WTC11 (cell line): Measurements from ENCODE around the gene TRDMT1. TPM values are rescaled to one million over a fixed set of nuclear protein-coding genes. Genes with fewer than 3 reads are reported as not detected.

Experiments used
- ATAC-seq: fragments of 200-7000 bp; cut with Tn5 transposase; 2 replicates; pipeline ENCODE4 v1.10.0; 2021; ENCODE audit warnings: mild to moderate bottlenecking, moderate library complexity
- CTCF ChIA-PET: fragments of 300-600 bp; sonication (Branson Sonifier 250); formaldehyde crosslinking; loops from one replicate; lab custom pipeline; 2021; ENCODE audit warnings: antibody characterized with exemption; lab: Charles Lee
- POLR2A ChIA-PET: fragments of 350-600 bp; sonication (Branson Sonifier 250); formaldehyde crosslinking; loops from one replicate; lab custom pipeline; 2021; ENCODE audit warnings: antibody characterized with exemption; lab: Charles Lee
- DNase-seq: peaks from one replicate; pipeline ENCODE4 v3.0.0; 2021; ENCODE audit warnings: low spot score
- H3K27ac Mint-ChIP-seq: 2 replicates; pipeline ENCODE4 v1.8.0; 2021; ENCODE audit warnings: mixed read lengths
- H3K27me3 Mint-ChIP-seq: 2 replicates; pipeline ENCODE4 v1.8.0; 2021; ENCODE audit warnings: low read depth, mild to moderate bottlenecking, moderate library complexity, mixed read lengths
- H3K36me3 Mint-ChIP-seq: 2 replicates; pipeline ENCODE4 v1.8.0; 2021; ENCODE audit warnings: mixed read lengths
- H3K4me1 Mint-ChIP-seq: 2 replicates; pipeline ENCODE4 v1.8.0; 2022; ENCODE audit warnings: mixed read lengths
- H3K4me3 Mint-ChIP-seq: 2 replicates; pipeline ENCODE4 v1.8.0; 2021; ENCODE audit warnings: mild to moderate bottlenecking, moderate library complexity, mixed read lengths
- H3K9me3 Mint-ChIP-seq: 2 replicates; pipeline ENCODE4 v1.8.0; 2021; ENCODE audit warnings: mixed read lengths
- AFF4 ChIP-seq: sonication (generic); formaldehyde crosslinking; IDR thresholded peaks from 2 replicates; pipeline ENCODE4 v1.8.1; 2023; ENCODE audit warnings: mild to moderate bottlenecking, missing genetic modification reagents, borderline replicate concordance
- ATF1 ChIP-seq: sonication (generic); formaldehyde crosslinking; IDR thresholded peaks from 2 replicates; pipeline ENCODE4 v1.8.1; 2023; ENCODE audit warnings: mild to moderate bottlenecking, moderate library complexity, missing genetic modification reagents
- CBFB ChIP-seq: sonication (generic); formaldehyde crosslinking; IDR thresholded peaks from 2 replicates; pipeline ENCODE4 v1.8.1; 2022; ENCODE audit warnings: mild to moderate bottlenecking, low read depth, missing genetic modification reagents
- CDX4 ChIP-seq: fragments of 250-450 bp; sonication (Bioruptor Pico); IDR thresholded peaks from 2 replicates; pipeline ENCODE4 v1.9.0; 2021; ENCODE audit warnings: moderate library complexity, mild to moderate bottlenecking, inconsistent platforms, borderline replicate concordance
- EMX1 ChIP-seq: fragments of 250-450 bp; sonication (Bioruptor Pico); IDR thresholded peaks from 2 replicates; pipeline ENCODE4 v1.8.0; 2021; ENCODE audit warnings: mild to moderate bottlenecking
- FOXK1 ChIP-seq: sonication (generic); formaldehyde crosslinking; IDR thresholded peaks from 2 replicates; pipeline ENCODE4 v1.8.0; 2022; ENCODE audit warnings: mild to moderate bottlenecking, moderate library complexity, missing genetic modification reagents
- GRHL2 ChIP-seq: fragments of 250-450 bp; sonication (Bioruptor Pico); IDR thresholded peaks from 2 replicates; pipeline ENCODE4 v1.8.0; 2022; ENCODE audit warnings: mild to moderate bottlenecking, moderate library complexity; ENCODE audit not compliant: insufficient replicate concordance, severe bottlenecking
- GTF2I ChIP-seq: fragments of 250-450 bp; sonication (Bioruptor Pico); conservative IDR thresholded peaks from 2 replicates; pipeline ENCODE4 v1.4.0; 2021; ENCODE audit warnings: mild to moderate bottlenecking
- JUN ChIP-seq: sonication (generic); formaldehyde crosslinking; IDR thresholded peaks from 2 replicates; pipeline ENCODE4 v1.8.0; 2023; ENCODE audit warnings: mild to moderate bottlenecking, missing genetic modification reagents
- MYBL2 ChIP-seq: sonication (generic); formaldehyde crosslinking; IDR thresholded peaks from 2 replicates; pipeline ENCODE4 v1.8.1; 2023; ENCODE audit warnings: mild to moderate bottlenecking, moderate library complexity, missing genetic modification reagents
- NFYB ChIP-seq: sonication (generic); formaldehyde crosslinking; conservative IDR thresholded peaks from 2 replicates; pipeline ENCODE4 v1.8.0; 2022; ENCODE audit warnings: low read depth, missing genetic modification reagents
- SOX15 ChIP-seq: fragments of 250-450 bp; sonication (Bioruptor Pico); IDR thresholded peaks from 2 replicates; pipeline ENCODE4 v1.9.0; 2021; ENCODE audit warnings: mild to moderate bottlenecking
- SP1 ChIP-seq: sonication (generic); formaldehyde crosslinking; conservative IDR thresholded peaks from 2 replicates; pipeline ENCODE4 v1.8.1; 2022; ENCODE audit warnings: missing genetic modification reagents
- TP53 ChIP-seq: sonication (generic); formaldehyde crosslinking; IDR thresholded peaks from 2 replicates; pipeline ENCODE4 v1.8.1; 2023; ENCODE audit warnings: mild to moderate bottlenecking, missing genetic modification reagents
- USF1 ChIP-seq: sonication (generic); formaldehyde crosslinking; IDR thresholded peaks from 2 replicates; pipeline ENCODE4 v1.8.0; 2022; ENCODE audit warnings: mild to moderate bottlenecking, missing genetic modification reagents
- ZNF317 ChIP-seq: sonication (generic); formaldehyde crosslinking; IDR thresholded peaks from 2 replicates; pipeline ENCODE4 v1.8.1; 2023; ENCODE audit warnings: low read depth, mild to moderate bottlenecking, moderate library complexity, missing genetic modification reagents, borderline replicate concordance
- total RNA-seq: library from RNA; stranded (reverse); gene quantifications from 3 replicates; pipeline ENCODE4 v1.2.3, GENCODE V29; 2021
- TF ChIP-seq, protein P1 (sequence below): sonication (generic); formaldehyde crosslinking; IDR thresholded peaks from 2 replicates; pipeline ENCODE4 v1.8.1; 2023; ENCODE audit warnings: mild to moderate bottlenecking, missing genetic modification reagents, moderate library complexity
- TF ChIP-seq, protein P2 (sequence below): sonication (generic); formaldehyde crosslinking; IDR thresholded peaks from 2 replicates; pipeline ENCODE4 v1.8.1; 2022; ENCODE audit warnings: mild to moderate bottlenecking, missing genetic modification reagents, moderate library complexity, borderline replicate concordance
- TF ChIP-seq, protein P3 (sequence below): sonication (generic); formaldehyde crosslinking; conservative IDR thresholded peaks from 2 replicates; pipeline ENCODE4 v1.8.1; 2023; ENCODE audit warnings: mild to moderate bottlenecking, low read depth, missing genetic modification reagents, moderate library complexity
- TF ChIP-seq, protein P4 (sequence below): sonication (generic); formaldehyde crosslinking; IDR thresholded peaks from 2 replicates; pipeline ENCODE4 v1.8.0; 2022; ENCODE audit warnings: mild to moderate bottlenecking, missing genetic modification reagents
- TF ChIP-seq, protein P5 (sequence below): sonication (generic); formaldehyde crosslinking; IDR thresholded peaks from 2 replicates; pipeline ENCODE4 v1.8.1; 2023; ENCODE audit warnings: mild to moderate bottlenecking, moderate library complexity, missing genetic modification reagents

Gene TRDMT1
- total RNA-seq, 1 experiment from 2014 or later: 11.7 TPM

DNA sequence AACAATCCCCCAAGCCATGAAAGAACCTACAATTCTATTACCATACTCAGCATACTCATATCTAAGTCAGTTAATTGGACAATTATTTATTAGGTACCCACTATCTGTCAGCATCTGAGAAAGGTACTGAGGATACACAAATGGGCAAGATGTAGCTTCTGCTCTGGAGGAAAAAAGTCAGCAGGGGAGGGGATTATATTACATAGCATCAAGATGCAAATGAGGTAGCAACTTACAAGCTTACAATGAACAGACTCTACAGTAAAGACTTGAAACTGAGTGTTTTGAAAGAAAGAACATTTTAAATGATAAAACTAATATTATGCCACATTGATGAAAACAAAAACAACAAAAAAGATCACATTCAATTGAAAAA is 61.1 kb downstream of the TRDMT1 start (continued):
- TF ChIP-seq AFF4 (CRISPR knock-in tag): no peak
- TF ChIP-seq, protein P1, sequence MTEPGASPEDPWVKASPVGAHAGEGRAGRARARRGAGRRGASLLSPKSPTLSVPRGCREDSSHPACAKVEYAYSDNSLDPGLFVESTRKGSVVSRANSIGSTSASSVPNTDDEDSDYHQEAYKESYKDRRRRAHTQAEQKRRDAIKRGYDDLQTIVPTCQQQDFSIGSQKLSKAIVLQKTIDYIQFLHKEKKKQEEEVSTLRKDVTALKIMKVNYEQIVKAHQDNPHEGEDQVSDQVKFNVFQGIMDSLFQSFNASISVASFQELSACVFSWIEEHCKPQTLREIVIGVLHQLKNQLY: no peak
- TF ChIP-seq, protein P2, sequence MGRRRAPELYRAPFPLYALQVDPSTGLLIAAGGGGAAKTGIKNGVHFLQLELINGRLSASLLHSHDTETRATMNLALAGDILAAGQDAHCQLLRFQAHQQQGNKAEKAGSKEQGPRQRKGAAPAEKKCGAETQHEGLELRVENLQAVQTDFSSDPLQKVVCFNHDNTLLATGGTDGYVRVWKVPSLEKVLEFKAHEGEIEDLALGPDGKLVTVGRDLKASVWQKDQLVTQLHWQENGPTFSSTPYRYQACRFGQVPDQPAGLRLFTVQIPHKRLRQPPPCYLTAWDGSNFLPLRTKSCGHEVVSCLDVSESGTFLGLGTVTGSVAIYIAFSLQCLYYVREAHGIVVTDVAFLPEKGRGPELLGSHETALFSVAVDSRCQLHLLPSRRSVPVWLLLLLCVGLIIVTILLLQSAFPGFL (CRISPR knock-in tag): no peak
- no peak for TF ChIP-seq ZNF317 (CRISPR knock-in tag)
- TF ChIP-seq TP53 (CRISPR knock-in tag): no peak
- TF ChIP-seq MYBL2: no peak
- no peak for TF ChIP-seq CBFB
- TF ChIP-seq EMX1 (CRISPR knock-in tag): no peak
- TF ChIP-seq USF1 (CRISPR knock-in tag): no peak
- TF ChIP-seq, protein P3, sequence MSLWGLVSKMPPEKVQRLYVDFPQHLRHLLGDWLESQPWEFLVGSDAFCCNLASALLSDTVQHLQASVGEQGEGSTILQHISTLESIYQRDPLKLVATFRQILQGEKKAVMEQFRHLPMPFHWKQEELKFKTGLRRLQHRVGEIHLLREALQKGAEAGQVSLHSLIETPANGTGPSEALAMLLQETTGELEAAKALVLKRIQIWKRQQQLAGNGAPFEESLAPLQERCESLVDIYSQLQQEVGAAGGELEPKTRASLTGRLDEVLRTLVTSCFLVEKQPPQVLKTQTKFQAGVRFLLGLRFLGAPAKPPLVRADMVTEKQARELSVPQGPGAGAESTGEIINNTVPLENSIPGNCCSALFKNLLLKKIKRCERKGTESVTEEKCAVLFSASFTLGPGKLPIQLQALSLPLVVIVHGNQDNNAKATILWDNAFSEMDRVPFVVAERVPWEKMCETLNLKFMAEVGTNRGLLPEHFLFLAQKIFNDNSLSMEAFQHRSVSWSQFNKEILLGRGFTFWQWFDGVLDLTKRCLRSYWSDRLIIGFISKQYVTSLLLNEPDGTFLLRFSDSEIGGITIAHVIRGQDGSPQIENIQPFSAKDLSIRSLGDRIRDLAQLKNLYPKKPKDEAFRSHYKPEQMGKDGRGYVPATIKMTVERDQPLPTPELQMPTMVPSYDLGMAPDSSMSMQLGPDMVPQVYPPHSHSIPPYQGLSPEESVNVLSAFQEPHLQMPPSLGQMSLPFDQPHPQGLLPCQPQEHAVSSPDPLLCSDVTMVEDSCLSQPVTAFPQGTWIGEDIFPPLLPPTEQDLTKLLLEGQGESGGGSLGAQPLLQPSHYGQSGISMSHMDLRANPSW (CRISPR knock-in tag): no peak
- TF ChIP-seq GRHL2 (CRISPR knock-in tag): no peak
- no peak for TF ChIP-seq SP1
- no peak for TF ChIP-seq NFYB
- TF ChIP-seq GTF2I (CRISPR knock-in tag): no peak
- TF ChIP-seq, protein P4, sequence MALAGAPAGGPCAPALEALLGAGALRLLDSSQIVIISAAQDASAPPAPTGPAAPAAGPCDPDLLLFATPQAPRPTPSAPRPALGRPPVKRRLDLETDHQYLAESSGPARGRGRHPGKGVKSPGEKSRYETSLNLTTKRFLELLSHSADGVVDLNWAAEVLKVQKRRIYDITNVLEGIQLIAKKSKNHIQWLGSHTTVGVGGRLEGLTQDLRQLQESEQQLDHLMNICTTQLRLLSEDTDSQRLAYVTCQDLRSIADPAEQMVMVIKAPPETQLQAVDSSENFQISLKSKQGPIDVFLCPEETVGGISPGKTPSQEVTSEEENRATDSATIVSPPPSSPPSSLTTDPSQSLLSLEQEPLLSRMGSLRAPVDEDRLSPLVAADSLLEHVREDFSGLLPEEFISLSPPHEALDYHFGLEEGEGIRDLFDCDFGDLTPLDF (CRISPR knock-in tag): no peak

DNA sequence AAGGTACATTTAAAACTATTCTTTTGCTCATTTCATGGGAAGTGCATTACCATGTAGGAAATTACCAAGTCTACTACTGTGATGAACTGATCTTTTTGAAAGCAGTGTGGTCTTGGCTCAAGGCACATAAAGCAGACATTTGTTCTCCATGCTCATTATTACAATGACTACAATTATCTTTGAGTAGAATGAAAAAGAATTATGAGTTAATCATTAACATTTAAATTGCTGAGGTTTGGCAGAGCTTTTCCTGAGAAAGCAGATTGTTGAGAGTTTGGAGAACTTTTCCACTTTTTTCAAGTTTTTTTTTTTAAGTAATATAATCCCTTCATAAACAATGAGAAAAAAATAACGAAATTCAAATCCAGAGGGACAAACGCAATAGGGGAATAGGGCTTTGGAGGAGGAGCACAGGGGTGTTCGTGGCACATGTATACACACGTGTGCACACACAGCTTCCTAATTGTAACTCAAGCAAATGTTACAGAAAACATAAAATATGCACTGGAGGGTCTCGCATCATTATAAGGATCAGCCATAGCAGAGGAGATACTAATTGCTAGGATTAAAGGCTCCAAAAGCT is 62.9 kb downstream of the TRDMT1 start:
- Mint-ChIP-seq H3K27me3 (no peaks in the 10 kb centered on the region), H3K4me3 (no peak overlapping the region)
- POLR2A ChIA-PET: interaction anchor here (0.6 kb wide), 1 partner anchor 213 kb away, joined by 3 read pairs; no protein-coding TSS in a partner anchor
- no peak for TF ChIP-seq SOX15 (CRISPR knock-in tag)
- TF ChIP-seq, protein P5, sequence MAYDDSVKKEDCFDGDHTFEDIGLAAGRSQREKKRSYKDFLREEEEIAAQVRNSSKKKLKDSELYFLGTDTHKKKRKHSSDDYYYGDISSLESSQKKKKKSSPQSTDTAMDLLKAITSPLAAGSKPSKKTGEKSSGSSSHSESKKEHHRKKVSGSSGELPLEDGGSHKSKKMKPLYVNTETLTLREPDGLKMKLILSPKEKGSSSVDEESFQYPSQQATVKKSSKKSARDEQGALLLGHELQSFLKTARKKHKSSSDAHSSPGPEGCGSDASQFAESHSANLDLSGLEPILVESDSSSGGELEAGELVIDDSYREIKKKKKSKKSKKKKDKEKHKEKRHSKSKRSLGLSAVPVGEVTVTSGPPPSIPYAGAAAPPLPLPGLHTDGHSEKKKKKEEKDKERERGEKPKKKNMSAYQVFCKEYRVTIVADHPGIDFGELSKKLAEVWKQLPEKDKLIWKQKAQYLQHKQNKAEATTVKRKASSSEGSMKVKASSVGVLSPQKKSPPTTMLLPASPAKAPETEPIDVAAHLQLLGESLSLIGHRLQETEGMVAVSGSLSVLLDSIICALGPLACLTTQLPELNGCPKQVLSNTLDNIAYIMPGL (CRISPR knock-in tag): no peak
- no peak for TF ChIP-seq SP1
- TF ChIP-seq JUN: no peak
- TF ChIP-seq ATF1 (CRISPR knock-in tag): no peak
- TF ChIP-seq CDX4 (CRISPR knock-in tag): no peak
- no peak for TF ChIP-seq FOXK1 (CRISPR knock-in tag)
- TF ChIP-seq ZNF317 (CRISPR knock-in tag): no peak

More for the DNA sequence above, 62.9 kb downstream of the TRDMT1 start:
- Mint-ChIP-seq H3K27ac (no peak overlapping the region), H3K4me1 (peaks cover 15% of the 10 kb centered on the region), H3K36me3 (no peaks in the 10 kb centered on the region), H3K9me3 (no peaks in the 10 kb centered on the region)
- ATAC-seq (no peak), DNase-seq (no peak)
- CTCF ChIA-PET: interaction anchor here (1.1 kb wide), 1 partner anchor 92 kb away, joined by 4 read pairs; no protein-coding TSS in a partner anchor
